SKM-1 treated with dmso at 0.1 percent for 144 hours (cell line): ENCODE results near the gene PLBD2.

Experiments
- DNase-seq: peaks from one replicate; lab custom pipeline; 2025; ENCODE audit not compliant: unreplicated experiment; lab: John Stamatoyannopoulos, UW

The PLBD2 gene

DNA sequence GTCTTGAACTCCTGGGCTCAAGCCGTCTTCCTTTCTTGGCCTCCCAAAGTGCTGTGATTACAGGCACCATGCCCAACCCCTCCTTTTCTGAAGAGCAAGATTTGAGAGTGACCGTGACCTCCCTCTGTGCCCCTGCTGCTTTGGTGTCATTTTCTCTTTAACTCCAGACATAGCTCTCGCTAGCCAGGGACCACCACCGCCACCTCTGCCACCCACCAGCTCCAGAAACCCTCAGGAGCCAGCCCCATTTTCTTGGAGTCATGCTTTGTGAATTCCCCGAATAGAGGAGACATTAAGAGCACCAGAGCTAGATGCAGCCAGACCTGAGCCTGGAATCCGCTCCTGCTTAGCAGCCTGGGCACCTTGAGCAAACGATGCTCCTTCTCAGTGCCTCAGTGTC, 81.9 kb downstream of the PLBD2 start:
- DNase-seq, result no peak
